ENCODE measurements around the gene SIK3. TPM values are rescaled to one million over a fixed set of nuclear protein-coding genes. Genes with fewer than 3 reads are reported as not detected.

Gene SIK3
- total RNA-seq, 1 experiment from 2014 or later = 34.4 TPM

DNA sequence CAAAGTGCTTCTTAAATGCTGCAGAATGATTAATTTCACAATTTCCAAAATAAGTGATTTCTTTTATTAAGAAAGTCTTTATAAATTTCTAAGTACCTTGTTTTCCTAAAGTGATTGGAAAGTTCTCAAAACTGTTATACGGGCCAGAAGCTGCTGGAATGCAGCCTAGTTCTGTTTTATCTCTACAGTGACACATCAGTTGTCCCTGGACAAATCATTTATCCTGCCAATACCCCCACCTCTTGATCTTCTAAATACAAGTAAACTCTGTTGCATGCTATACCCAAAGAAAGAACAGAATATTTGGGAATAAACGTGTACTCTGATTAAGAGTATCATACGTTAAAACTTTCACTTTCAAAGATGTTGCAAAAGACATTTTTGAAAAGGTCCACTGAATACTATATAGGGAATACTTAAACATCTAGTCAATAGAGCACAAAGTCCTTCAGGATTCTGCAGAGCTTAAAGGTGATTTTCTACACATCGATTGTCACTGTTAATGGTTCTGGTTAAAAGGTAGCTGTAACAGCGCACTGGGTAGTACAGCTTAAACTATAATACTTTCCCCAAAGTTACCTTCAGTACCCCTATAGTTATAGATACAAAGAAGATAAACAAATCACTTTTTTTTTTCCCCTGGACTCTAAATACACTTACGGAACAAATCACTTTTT lies 168.7 kb downstream of the SIK3 start (continued):
- TF ChIP-seq, protein P1, sequence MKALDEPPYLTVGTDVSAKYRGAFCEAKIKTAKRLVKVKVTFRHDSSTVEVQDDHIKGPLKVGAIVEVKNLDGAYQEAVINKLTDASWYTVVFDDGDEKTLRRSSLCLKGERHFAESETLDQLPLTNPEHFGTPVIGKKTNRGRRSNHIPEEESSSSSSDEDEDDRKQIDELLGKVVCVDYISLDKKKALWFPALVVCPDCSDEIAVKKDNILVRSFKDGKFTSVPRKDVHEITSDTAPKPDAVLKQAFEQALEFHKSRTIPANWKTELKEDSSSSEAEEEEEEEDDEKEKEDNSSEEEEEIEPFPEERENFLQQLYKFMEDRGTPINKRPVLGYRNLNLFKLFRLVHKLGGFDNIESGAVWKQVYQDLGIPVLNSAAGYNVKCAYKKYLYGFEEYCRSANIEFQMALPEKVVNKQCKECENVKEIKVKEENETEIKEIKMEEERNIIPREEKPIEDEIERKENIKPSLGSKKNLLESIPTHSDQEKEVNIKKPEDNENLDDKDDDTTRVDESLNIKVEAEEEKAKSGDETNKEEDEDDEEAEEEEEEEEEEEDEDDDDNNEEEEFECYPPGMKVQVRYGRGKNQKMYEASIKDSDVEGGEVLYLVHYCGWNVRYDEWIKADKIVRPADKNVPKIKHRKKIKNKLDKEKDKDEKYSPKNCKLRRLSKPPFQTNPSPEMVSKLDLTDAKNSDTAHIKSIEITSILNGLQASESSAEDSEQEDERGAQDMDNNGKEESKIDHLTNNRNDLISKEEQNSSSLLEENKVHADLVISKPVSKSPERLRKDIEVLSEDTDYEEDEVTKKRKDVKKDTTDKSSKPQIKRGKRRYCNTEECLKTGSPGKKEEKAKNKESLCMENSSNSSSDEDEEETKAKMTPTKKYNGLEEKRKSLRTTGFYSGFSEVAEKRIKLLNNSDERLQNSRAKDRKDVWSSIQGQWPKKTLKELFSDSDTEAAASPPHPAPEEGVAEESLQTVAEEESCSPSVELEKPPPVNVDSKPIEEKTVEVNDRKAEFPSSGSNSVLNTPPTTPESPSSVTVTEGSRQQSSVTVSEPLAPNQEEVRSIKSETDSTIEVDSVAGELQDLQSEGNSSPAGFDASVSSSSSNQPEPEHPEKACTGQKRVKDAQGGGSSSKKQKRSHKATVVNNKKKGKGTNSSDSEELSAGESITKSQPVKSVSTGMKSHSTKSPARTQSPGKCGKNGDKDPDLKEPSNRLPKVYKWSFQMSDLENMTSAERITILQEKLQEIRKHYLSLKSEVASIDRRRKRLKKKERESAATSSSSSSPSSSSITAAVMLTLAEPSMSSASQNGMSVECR (CRISPR knock-in tag; IDR thresholded peaks at IDR 0.05; ENCODE audit: borderline replicate concordance) = no peak
- TF ChIP-seq, protein P2, sequence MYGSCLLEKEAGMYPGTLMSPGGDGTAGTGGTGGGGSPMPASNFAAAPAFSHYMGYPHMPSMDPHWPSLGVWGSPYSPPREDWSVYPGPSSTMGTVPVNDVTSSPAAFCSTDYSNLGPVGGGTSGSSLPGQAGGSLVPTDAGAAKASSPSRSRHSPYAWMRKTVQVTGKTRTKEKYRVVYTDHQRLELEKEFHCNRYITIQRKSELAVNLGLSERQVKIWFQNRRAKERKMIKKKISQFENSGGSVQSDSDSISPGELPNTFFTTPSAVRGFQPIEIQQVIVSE (CRISPR knock-in tag; IDR thresholded peaks at IDR 0.05; ENCODE audit: borderline replicate concordance) = no peak
- TF ChIP-seq SMAD3 (CRISPR knock-in tag; IDR thresholded peaks at IDR 0.05; ENCODE audit: borderline replicate concordance) = no peak

DNA sequence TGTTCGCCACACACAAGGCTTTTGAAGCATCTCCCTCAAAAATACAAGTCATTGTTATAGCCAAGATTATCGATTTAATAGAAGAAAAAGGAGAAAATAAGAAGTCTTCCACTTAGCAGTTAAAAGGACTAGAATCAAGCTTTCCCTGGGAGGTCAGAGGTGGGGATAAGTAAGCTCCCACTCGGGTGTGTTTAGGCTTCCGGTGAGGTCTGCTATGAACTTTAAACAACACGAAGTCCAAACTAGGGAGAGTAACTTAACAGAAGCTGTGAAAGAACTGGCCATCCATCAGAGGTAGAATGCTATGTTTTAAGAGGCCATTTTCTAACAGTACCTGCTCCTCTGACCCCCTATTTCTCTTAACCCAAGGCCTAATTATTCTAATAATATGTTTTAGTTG lies 169.4 kb downstream of the SIK3 start:
- no peak overlapping the region for H3K4me3 Mint-ChIP-seq
- peaks cover 6% of the 10 kb centered on the region for H3K36me3 Mint-ChIP-seq
- ChIA-PET POLR2A (no interaction called here), CTCF (interaction anchor here (0.8 to 2.4 kb wide), 2 partner anchors 138 to 145 kb away, joined by 3 to 7 read pairs; partner anchors contain the start of gene APOA5)
- TF ChIP-seq ZNF138 (CRISPR knock-in tag; conservative IDR thresholded peaks at IDR 0.05) = no peak
- peaks cover 29% of the 10 kb centered on the region for H3K4me1 Mint-ChIP-seq
- DNase-seq (ENCODE audit: low spot score) (no peak), ATAC-seq (no peak)
- no peak overlapping the region for H3K27ac Mint-ChIP-seq
- H3K9me3 Mint-ChIP-seq = no peaks in the 10 kb centered on the region
- H3K27me3 Mint-ChIP-seq (ENCODE audit: low read depth) = no peaks in the 10 kb centered on the region

DNA sequence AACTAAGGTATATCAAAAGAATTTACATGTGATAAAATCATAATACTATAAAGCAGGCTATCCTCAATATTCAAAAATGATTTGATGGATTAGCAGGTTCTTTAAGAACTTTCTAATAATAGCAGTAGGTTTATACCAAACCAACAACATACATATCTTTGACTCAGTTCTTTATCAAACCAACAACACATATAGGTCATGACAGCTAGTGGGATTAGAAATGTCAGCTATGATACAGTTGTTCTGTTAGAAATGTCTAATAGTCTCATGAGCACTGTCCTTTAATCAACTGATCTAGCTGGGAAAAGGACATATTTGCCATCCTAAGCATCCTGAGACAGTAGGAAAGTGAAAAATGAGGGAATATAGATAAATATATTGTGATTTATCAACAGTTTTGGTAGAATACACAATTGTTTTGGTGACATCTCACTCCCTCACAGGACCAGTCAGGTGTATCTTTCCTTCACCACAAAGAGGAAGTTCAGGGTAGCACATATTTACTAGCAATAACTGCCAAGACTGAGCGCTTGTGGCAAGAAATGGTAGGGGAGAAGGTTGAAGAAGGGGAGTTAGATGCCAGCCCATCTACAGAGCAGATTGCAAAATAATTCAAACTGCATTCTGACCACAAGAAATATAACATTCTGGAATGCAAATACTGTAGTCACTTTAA lies 170.0 kb downstream of the SIK3 start:
- H3K36me3 Mint-ChIP-seq = peaks cover 6% of the 10 kb centered on the region
- POLR2A ChIA-PET = no interaction called here
- CTCF ChIA-PET = no interaction called here

More for the DNA sequence above, 170.0 kb downstream of the SIK3 start:
- TF ChIP-seq GTF2I (CRISPR knock-in tag; conservative IDR thresholded peaks at IDR 0.05) (no peak), ZNF138 (CRISPR knock-in tag; conservative IDR thresholded peaks at IDR 0.05) (no peak), PRRX2 (CRISPR knock-in tag; IDR thresholded peaks at IDR 0.05) (no peak), OVOL2 (CRISPR knock-in tag; IDR thresholded peaks at IDR 0.05; ENCODE audit: borderline replicate concordance) (no peak), FOXJ3 (CRISPR knock-in tag; IDR thresholded peaks at IDR 0.05; ENCODE audit: borderline replicate concordance) (no peak), NFYB (CRISPR knock-in tag; conservative IDR thresholded peaks at IDR 0.05; ENCODE audit: low read depth) (no peak)
- TF ChIP-seq, protein P3, sequence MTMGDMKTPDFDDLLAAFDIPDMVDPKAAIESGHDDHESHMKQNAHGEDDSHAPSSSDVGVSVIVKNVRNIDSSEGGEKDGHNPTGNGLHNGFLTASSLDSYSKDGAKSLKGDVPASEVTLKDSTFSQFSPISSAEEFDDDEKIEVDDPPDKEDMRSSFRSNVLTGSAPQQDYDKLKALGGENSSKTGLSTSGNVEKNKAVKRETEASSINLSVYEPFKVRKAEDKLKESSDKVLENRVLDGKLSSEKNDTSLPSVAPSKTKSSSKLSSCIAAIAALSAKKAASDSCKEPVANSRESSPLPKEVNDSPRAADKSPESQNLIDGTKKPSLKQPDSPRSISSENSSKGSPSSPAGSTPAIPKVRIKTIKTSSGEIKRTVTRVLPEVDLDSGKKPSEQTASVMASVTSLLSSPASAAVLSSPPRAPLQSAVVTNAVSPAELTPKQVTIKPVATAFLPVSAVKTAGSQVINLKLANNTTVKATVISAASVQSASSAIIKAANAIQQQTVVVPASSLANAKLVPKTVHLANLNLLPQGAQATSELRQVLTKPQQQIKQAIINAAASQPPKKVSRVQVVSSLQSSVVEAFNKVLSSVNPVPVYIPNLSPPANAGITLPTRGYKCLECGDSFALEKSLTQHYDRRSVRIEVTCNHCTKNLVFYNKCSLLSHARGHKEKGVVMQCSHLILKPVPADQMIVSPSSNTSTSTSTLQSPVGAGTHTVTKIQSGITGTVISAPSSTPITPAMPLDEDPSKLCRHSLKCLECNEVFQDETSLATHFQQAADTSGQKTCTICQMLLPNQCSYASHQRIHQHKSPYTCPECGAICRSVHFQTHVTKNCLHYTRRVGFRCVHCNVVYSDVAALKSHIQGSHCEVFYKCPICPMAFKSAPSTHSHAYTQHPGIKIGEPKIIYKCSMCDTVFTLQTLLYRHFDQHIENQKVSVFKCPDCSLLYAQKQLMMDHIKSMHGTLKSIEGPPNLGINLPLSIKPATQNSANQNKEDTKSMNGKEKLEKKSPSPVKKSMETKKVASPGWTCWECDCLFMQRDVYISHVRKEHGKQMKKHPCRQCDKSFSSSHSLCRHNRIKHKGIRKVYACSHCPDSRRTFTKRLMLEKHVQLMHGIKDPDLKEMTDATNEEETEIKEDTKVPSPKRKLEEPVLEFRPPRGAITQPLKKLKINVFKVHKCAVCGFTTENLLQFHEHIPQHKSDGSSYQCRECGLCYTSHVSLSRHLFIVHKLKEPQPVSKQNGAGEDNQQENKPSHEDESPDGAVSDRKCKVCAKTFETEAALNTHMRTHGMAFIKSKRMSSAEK (CRISPR knock-in tag; IDR thresholded peaks at IDR 0.05; ENCODE audit: borderline replicate concordance) = no peak
- TF ChIP-seq, protein P4, sequence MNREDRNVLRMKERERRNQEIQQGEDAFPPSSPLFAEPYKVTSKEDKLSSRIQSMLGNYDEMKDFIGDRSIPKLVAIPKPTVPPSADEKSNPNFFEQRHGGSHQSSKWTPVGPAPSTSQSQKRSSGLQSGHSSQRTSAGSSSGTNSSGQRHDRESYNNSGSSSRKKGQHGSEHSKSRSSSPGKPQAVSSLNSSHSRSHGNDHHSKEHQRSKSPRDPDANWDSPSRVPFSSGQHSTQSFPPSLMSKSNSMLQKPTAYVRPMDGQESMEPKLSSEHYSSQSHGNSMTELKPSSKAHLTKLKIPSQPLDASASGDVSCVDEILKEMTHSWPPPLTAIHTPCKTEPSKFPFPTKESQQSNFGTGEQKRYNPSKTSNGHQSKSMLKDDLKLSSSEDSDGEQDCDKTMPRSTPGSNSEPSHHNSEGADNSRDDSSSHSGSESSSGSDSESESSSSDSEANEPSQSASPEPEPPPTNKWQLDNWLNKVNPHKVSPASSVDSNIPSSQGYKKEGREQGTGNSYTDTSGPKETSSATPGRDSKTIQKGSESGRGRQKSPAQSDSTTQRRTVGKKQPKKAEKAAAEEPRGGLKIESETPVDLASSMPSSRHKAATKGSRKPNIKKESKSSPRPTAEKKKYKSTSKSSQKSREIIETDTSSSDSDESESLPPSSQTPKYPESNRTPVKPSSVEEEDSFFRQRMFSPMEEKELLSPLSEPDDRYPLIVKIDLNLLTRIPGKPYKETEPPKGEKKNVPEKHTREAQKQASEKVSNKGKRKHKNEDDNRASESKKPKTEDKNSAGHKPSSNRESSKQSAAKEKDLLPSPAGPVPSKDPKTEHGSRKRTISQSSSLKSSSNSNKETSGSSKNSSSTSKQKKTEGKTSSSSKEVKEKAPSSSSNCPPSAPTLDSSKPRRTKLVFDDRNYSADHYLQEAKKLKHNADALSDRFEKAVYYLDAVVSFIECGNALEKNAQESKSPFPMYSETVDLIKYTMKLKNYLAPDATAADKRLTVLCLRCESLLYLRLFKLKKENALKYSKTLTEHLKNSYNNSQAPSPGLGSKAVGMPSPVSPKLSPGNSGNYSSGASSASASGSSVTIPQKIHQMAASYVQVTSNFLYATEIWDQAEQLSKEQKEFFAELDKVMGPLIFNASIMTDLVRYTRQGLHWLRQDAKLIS (CRISPR knock-in tag; IDR thresholded peaks at IDR 0.05; ENCODE audit: borderline replicate concordance) = no peak
- TF ChIP-seq, protein P5, sequence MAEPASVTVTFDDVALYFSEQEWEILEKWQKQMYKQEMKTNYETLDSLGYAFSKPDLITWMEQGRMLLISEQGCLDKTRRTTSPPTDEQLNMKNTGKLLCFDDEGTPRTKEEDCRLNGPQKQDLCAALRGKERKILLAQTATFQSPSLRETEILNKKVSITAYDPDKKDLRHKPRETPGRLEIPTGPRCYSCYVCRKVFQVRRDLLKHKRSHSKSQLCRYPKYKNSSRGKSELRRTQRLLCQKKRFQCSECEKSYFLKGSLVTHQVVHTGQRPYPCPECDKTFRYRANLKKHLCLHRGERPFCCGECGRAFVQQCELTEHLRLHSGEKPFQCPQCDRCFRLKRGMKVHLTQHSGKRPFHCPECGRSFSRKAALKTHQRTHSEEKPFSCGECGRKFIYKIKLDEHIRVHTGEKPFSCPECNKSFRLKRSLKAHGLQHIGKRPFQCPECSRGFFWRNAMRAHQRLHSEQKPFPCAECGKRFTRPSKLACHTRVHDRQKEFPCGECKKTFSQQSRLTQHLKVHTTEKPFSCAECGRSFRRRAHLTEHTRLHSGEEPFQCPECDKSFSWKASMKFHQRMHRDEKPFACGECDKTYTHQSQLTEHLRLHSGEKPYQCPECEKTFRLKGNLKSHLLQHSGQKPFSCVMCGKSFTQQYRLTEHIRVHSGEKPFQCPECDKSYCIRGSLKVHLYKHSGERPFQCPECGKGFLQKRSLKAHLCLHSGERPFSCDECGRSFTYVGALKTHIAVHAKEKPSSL (CRISPR knock-in tag; conservative IDR thresholded peaks at IDR 0.05) = no peak
- Mint-ChIP-seq H3K27me3 (ENCODE audit: low read depth) (no peaks in the 10 kb centered on the region), H3K27ac (no peak overlapping the region), H3K4me3 (no peak overlapping the region), H3K4me1 (peaks cover 29% of the 10 kb centered on the region), H3K9me3 (no peaks in the 10 kb centered on the region)
- DNase-seq (ENCODE audit: low spot score) (no peak), ATAC-seq (no peak)

All from WTC11 (cell line).